ENCODE results near the gene CGNL1.

Gene CGNL1

GRCh38 chr15:57357799-57358198, 18.5 kb upstream of the CGNL1 start:
- no peak for DNase-seq (ENCODE audit: extremely low read depth, low read depth)
- no peak overlapping the region for H3K4me3 ChIP-seq (replicated peaks; ENCODE audit: low read depth, low read length)
- TF ChIP-seq, protein P1, sequence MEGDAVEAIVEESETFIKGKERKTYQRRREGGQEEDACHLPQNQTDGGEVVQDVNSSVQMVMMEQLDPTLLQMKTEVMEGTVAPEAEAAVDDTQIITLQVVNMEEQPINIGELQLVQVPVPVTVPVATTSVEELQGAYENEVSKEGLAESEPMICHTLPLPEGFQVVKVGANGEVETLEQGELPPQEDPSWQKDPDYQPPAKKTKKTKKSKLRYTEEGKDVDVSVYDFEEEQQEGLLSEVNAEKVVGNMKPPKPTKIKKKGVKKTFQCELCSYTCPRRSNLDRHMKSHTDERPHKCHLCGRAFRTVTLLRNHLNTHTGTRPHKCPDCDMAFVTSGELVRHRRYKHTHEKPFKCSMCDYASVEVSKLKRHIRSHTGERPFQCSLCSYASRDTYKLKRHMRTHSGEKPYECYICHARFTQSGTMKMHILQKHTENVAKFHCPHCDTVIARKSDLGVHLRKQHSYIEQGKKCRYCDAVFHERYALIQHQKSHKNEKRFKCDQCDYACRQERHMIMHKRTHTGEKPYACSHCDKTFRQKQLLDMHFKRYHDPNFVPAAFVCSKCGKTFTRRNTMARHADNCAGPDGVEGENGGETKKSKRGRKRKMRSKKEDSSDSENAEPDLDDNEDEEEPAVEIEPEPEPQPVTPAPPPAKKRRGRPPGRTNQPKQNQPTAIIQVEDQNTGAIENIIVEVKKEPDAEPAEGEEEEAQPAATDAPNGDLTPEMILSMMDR (IDR thresholded peaks at IDR 0.05; ENCODE audit: low read depth, low read length, missing control alignments), result no peak

DNA sequence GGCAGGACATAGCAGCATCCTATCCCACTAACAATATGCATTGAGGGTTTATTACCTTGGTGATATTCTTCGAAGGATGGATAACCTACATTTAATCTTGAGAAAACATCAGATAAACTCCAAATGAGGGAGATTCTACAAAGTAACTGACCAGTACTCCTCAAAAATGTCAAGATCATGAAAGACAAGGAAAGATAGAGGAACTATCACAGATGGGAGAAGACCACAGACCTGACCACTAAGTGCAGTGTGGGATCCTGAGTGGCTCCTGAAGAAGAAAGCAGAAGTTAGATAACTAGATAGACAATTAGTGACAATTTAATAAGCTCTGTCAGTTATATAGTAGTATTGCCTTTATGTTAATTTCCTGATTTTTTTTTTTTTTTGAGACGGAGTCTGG, 17.7 kb upstream of the CGNL1 start:
- H3K4me3 ChIP-seq (replicated peaks; ENCODE audit: low read depth, low read length), result no peak overlapping the region
- TF ChIP-seq, protein P1 (IDR thresholded peaks at IDR 0.05; ENCODE audit: low read depth, low read length, missing control alignments), result no peak
- DNase-seq (ENCODE audit: extremely low read depth, low read depth), result no peak

- TF ChIP-seq, protein P1 (IDR thresholded peaks at IDR 0.05; ENCODE audit: low read depth, low read length, missing control alignments), result no peak
- DNase-seq (ENCODE audit: extremely low read depth, low read depth), result no peak
- no peak overlapping the region for H3K4me3 ChIP-seq (replicated peaks; ENCODE audit: low read depth, low read length)
Measured at GRCh38 chr15:57363661-57364060, 12.6 kb upstream of the CGNL1 start.

- TF ChIP-seq, protein P1 (IDR thresholded peaks at IDR 0.05; ENCODE audit: low read depth, low read length, missing control alignments), result peak; percentile 12
- DNase-seq (ENCODE audit: extremely low read depth, low read depth), result no peak
- no peak overlapping the region for H3K4me3 ChIP-seq (replicated peaks; ENCODE audit: low read depth, low read length)
Measured at GRCh38 chr15:57364282-57365007, 11.9 kb upstream of the CGNL1 start.

DNA sequence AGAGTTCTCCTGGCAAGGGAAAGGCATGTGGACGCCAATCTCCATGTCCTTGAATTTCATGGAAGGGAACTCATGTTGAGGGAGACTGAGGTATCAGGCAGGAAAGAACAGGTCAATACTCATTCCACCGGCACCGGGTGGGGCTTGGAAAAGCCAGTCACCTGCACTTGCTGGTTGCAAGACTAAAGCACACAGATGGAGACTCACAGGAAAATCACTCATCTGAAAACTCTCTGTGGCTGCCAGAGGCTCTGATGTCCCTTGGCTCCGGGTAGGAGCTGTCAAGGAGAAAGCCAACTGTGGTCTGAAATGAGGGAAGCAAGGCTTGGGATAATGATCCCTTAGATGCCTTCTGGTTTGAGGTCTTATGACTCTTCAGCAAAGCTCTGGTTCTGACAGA, 8.7 kb upstream of the CGNL1 start:
- H3K4me3 ChIP-seq (replicated peaks; ENCODE audit: low read depth, low read length), result no peak overlapping the region
- TF ChIP-seq, protein P1 (IDR thresholded peaks at IDR 0.05; ENCODE audit: low read depth, low read length, missing control alignments), result no peak

DNA sequence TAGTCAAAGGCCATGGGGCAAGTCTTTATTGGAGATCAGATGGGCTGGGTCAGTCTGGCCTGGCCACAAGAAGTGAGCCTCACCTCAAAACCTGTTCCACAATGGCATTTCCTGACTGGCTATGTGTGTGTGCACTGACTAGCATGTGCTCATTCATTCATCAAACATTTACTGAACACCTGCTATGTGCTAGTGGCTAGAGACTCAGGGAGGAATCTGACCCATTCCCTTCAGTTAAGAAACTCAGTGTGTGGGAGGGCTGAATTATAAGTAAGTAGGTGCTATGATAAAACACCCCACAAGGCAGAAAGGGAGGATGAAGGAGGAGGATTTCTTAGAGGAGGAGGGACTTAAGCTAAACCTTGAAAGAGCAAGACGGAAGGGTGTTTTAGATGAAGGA, 5.4 kb upstream of the CGNL1 start:
- no peak overlapping the region for H3K4me3 ChIP-seq (replicated peaks; ENCODE audit: low read depth, low read length)
- TF ChIP-seq, protein P1 (IDR thresholded peaks at IDR 0.05; ENCODE audit: low read depth, low read length, missing control alignments), result no peak
- no peak for DNase-seq (ENCODE audit: extremely low read depth, low read depth)

More for the DNA sequence above, 8.7 kb upstream of the CGNL1 start:
- DNase-seq (ENCODE audit: extremely low read depth, low read depth), result no peak
